ENCODE data around the gene TMA7. TPM values are rescaled to one million over a fixed set of nuclear protein-coding genes. Genes with fewer than 3 reads are reported as not detected.

Gene TMA7
- total and polyA plus RNA-seq, 10 of the 15 experiments (the other 5 are each of a cell fraction or from before 2014, with no cell fraction given): 319 to 1,760 (median 752) TPM

- intact Hi-C loops (cut with micrococcal nuclease; ENCODE audit: unreplicated experiment) (no loop called here), in situ Hi-C loops (cut with MboI) (no loop called here)
- ChIA-PET POLR2A (interaction anchor here (0.6 kb wide), 1 partner anchor 322 kb away, joined by 3 read pairs; no protein-coding TSS in a partner anchor), CTCF (interaction anchor here (2.7 to 22.0 kb wide), 2 partner anchors 10 to 25 kb away, joined by 8 to 757 read pairs; partner anchors contain the start of genes CCDC51 and TMA7), RAD21 (ENCODE audit: unreplicated experiment) (no interaction called here), SMC1A (ENCODE audit: uncharacterized antibody, unreplicated experiment) (no interaction called here)
- Histone ChIP-seq H3K79me2 (ENCODE audit: control insufficient read depth, insufficient read depth, low read length) (no peaks in the 10 kb centered on the region), H3K36me3 (ENCODE audit: control insufficient read depth in 2 of 2, insufficient read depth in 2 of 2, low read length in 1 of 2) (no peaks in the 10 kb centered on the region), H3K27ac (ENCODE audit: control insufficient read depth, insufficient read depth) (no peak overlapping the region), H3K9ac (ENCODE audit: control insufficient read depth, insufficient read depth, low read length) (no peak overlapping the region), H4K20me1 (ENCODE audit: control insufficient read depth, insufficient read depth) (no peaks in the 10 kb centered on the region), H2AFZ (ENCODE audit: control insufficient read depth, low read depth, low read length) (no peak overlapping the region), H3K27me3 (replicated peaks in 1 of 2; ENCODE audit: control insufficient read depth in 2 of 2, insufficient read depth in 2 of 2, low read length in 1 of 2) (no peaks in the 10 kb centered on the region), H3K9me3 (replicated peaks; ENCODE audit: control insufficient read depth, insufficient read depth, low read length) (no peaks in the 10 kb centered on the region), H3K4me3 (no peak overlapping the region), H3K4me2 (ENCODE audit: control insufficient read depth, insufficient read depth) (no peak overlapping the region), H3K4me1 (ENCODE audit: control insufficient read depth, insufficient read depth, low read length) (no peaks in the 10 kb centered on the region)
- no TSS peak for BruUV-seq (replicated peaks)
- WGBS (ENCODE audit: insufficient coverage, insufficient replicate concordance, low lambda C conversion rate, missing lambda C conversion rate): 32% methylated on average over 9 of the region's 9 CpGs
- ATAC-seq: no peak
- no peak for TF ChIP-seq LARP7 (IDR thresholded peaks at IDR 0.05)
- TF ChIP-seq WRNIP1 (IDR thresholded peaks at IDR 0.05; ENCODE audit: borderline replicate concordance, low read depth, low read length): no peak
- TF ChIP-seq RCOR1 (conservative IDR thresholded peaks at IDR 0.05; ENCODE audit: low read depth, low read length): no peak
- no peak for TF ChIP-seq SIN3A (IDR thresholded peaks at IDR 0.05; ENCODE audit: low read depth, low read length)
- no peak for TF ChIP-seq DPF2 (IDR thresholded peaks at IDR 0.05)
- TF ChIP-seq NR2C1 (IDR thresholded peaks at IDR 0.05): no peak
- FAIRE-seq: no peak
- DNase-seq (ENCODE audit: low read depth, low spot score): no peak
Observed at GRCh38 chr3:48411041-48411588, 28.9 kb upstream of the TMA7 start.

GRCh38 chr3:48411606-48412374 lies 28.3 kb upstream of the TMA7 start:
- no peak overlapping the region for H3K9ac ChIP-seq (ENCODE audit: control insufficient read depth, insufficient read depth, low read length)
- no TSS peak for BruUV-seq (replicated peaks)
- no peak overlapping the region for H2AFZ ChIP-seq (ENCODE audit: control insufficient read depth, low read depth, low read length)
- in situ Hi-C loops (cut with MboI): no loop called here
- ChIA-PET SMC1A (ENCODE audit: uncharacterized antibody, unreplicated experiment) (no interaction called here), RAD21 (ENCODE audit: unreplicated experiment) (interaction anchor here (0.7 kb wide), 1 partner anchor 777 kb away, joined by 3 read pairs; no protein-coding TSS in a partner anchor), CTCF (interaction anchor here (2.7 to 22.0 kb wide), 2 partner anchors 11 to 24 kb away, joined by 8 to 757 read pairs; partner anchors contain the start of genes CCDC51 and TMA7), POLR2A (interaction anchor here (0.6 kb wide), 1 partner anchor 323 kb away, joined by 3 read pairs; no protein-coding TSS in a partner anchor)
- no peak overlapping the region for H3K4me2 ChIP-seq (ENCODE audit: control insufficient read depth, insufficient read depth)
- H3K4me1 ChIP-seq (ENCODE audit: control insufficient read depth, insufficient read depth, low read length): no peaks in the 10 kb centered on the region
- no peak for FAIRE-seq
- no peaks in the 10 kb centered on the region for H3K36me3 ChIP-seq (ENCODE audit: control insufficient read depth in 2 of 2, insufficient read depth in 2 of 2, low read length in 1 of 2)
- 39% methylated on average over 10 of the region's 11 CpGs for WGBS (ENCODE audit: insufficient coverage, insufficient replicate concordance, low lambda C conversion rate, missing lambda C conversion rate)
- DNase-seq (ENCODE audit: low read depth, low spot score): no peak
- no peaks in the 10 kb centered on the region for H3K79me2 ChIP-seq (ENCODE audit: control insufficient read depth, insufficient read depth, low read length)
- no peak overlapping the region for H3K27ac ChIP-seq (ENCODE audit: control insufficient read depth, insufficient read depth)
- intact Hi-C loops (cut with micrococcal nuclease; ENCODE audit: unreplicated experiment): no loop called here
- no peak for ATAC-seq
- no peaks in the 10 kb centered on the region for H3K27me3 ChIP-seq (replicated peaks in 1 of 2; ENCODE audit: control insufficient read depth in 2 of 2, insufficient read depth in 2 of 2, low read length in 1 of 2)
- no peak overlapping the region for H3K4me3 ChIP-seq
- no peaks in the 10 kb centered on the region for H3K9me3 ChIP-seq (replicated peaks; ENCODE audit: control insufficient read depth, insufficient read depth, low read length)
- H4K20me1 ChIP-seq (ENCODE audit: control insufficient read depth, insufficient read depth): no peaks in the 10 kb centered on the region
- TF ChIP-seq SUZ12 (IDR thresholded peaks at IDR 0.05; ENCODE audit: unreplicated experiment): no peak
- no peak for TF ChIP-seq STAT3 (IDR thresholded peaks at IDR 0.05; ENCODE audit: low read depth, low read length)
- no peak for TF ChIP-seq MEF2B (IDR thresholded peaks at IDR 0.05; ENCODE audit: partially characterized antibody, poor library complexity, severe bottlenecking)
- no peak for TF ChIP-seq TAF1 (IDR thresholded peaks at IDR 0.05; ENCODE audit: borderline replicate concordance, low read depth, low read length)
- TF ChIP-seq SMARCA5 (IDR thresholded peaks at IDR 0.05): no peak
- TF ChIP-seq YBX1 (IDR thresholded peaks at IDR 0.05): no peak
- TF ChIP-seq NR2C2 (IDR thresholded peaks at IDR 0.05; ENCODE audit: borderline replicate concordance, control insufficient read depth, insufficient read length, low read depth): no peak
- TF ChIP-seq FOXK2 (IDR thresholded peaks at IDR 0.05): no peak
- no peak for TF ChIP-seq MEF2A (IDR thresholded peaks at IDR 0.05; ENCODE audit: insufficient read depth, low read depth, low read length)
- TF ChIP-seq JUNB (IDR thresholded peaks at IDR 0.05): no peak
- no peak for TF ChIP-seq ZNF217 (IDR thresholded peaks at IDR 0.05)
- TF ChIP-seq HDAC6 (IDR thresholded peaks at IDR 0.05; ENCODE audit: unreplicated experiment): no peak

Measured in GM12878 (cell line).